ENCODE results near the gene EIF4G3. TPM values are rescaled to one million over a fixed set of nuclear protein-coding genes. Genes with fewer than 3 reads are reported as not detected.

The EIF4G3 gene
- total and polyA plus RNA-seq, 2 donors (not counting 1 experiment from before 2014, with no cell fraction given) = 53.5 to 67.0 TPM

DNA sequence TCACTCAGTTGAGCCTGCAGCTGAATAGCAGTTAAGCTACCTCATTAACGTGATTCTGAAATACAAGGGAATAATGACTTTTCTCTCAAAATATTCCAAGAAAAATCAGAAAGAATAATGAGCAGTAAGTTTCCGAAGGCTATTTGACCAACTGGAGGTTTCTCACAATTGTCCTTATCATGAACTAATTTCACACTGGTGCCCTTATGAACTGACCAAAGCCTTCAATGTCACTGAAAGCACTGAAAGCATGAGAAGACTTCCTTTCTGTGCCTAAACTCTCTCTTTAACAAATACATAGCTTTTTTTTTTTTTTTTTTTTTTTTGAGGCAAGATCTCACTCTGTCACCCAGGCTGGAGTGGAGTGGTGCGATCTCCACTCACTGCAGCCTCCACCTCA lies 18.8 kb downstream of the EIF4G3 start:
- Histone ChIP-seq H3K36me3 (ENCODE audit: control insufficient read depth, insufficient read depth, low read length) (peaks cover 2% of the 10 kb centered on the region), H3K4me2 (ENCODE audit: extremely low read depth, insufficient read depth, low read length) (no peak overlapping the region), H3K79me2 (ENCODE audit: control insufficient read depth, insufficient read depth, low read length) (peaks cover 66% of the 10 kb centered on the region), H4K20me1 (ENCODE audit: control insufficient read depth, extremely low read depth, insufficient read depth, low read length) (no peaks in the 10 kb centered on the region), H3K4me3 (replicated peaks in 1 of 4; ENCODE audit: control extremely low read depth in 1 of 4, insufficient read depth in 1 of 4, low read depth in 3 of 4, low read length in 4 of 4) (no peak overlapping the region), H3K4me1 (ENCODE audit: control insufficient read depth, extremely low read depth, insufficient read depth, low read length) (peaks cover 4% of the 10 kb centered on the region), H3K27me3 (ENCODE audit: control insufficient read depth, insufficient read depth, low read length) (no peaks in the 10 kb centered on the region), H3K27ac (ENCODE audit: insufficient read depth, low read length) (no peak overlapping the region), H3K9ac (ENCODE audit: insufficient read depth, low read length) (no peak overlapping the region), H2AFZ (ENCODE audit: low read length) (no peak overlapping the region), H3K9me3 (ENCODE audit: control insufficient read depth, insufficient read depth, low read depth, low read length) (no peaks in the 10 kb centered on the region)
- DNase-seq (ENCODE audit: low read depth in 2 of 2) = no peak
- TF ChIP-seq CTCF (conservative IDR thresholded peaks at IDR 0.05 in 1 of 2, IDR thresholded peaks at IDR 0.05 in 1 of 2; ENCODE audit: low read depth in 1 of 2, low read length in 2 of 2) (no peak), EZH2 (IDR thresholded peaks at IDR 0.05; ENCODE audit: low read length, missing control alignments) (no peak)

GRCh38 chr1:21157054-21157453 lies 19.6 kb downstream of the EIF4G3 start:
- Histone ChIP-seq H4K20me1 (ENCODE audit: control insufficient read depth, extremely low read depth, insufficient read depth, low read length) (no peaks in the 10 kb centered on the region), H3K27me3 (ENCODE audit: control insufficient read depth, insufficient read depth, low read length) (no peaks in the 10 kb centered on the region), H3K9ac (ENCODE audit: insufficient read depth, low read length) (no peak overlapping the region), H3K9me3 (ENCODE audit: control insufficient read depth, insufficient read depth, low read depth, low read length) (no peaks in the 10 kb centered on the region), H3K4me3 (replicated peaks in 1 of 4; ENCODE audit: control extremely low read depth in 1 of 4, insufficient read depth in 1 of 4, low read depth in 3 of 4, low read length in 4 of 4) (no peak overlapping the region), H3K4me1 (ENCODE audit: control insufficient read depth, extremely low read depth, insufficient read depth, low read length) (peaks cover 8% of the 10 kb centered on the region), H2AFZ (ENCODE audit: low read length) (no peak overlapping the region), H3K4me2 (ENCODE audit: extremely low read depth, insufficient read depth, low read length) (no peak overlapping the region), H3K27ac (ENCODE audit: insufficient read depth, low read length) (no peak overlapping the region), H3K79me2 (ENCODE audit: control insufficient read depth, insufficient read depth, low read length) (peaks cover 67% of the 10 kb centered on the region), H3K36me3 (ENCODE audit: control insufficient read depth, insufficient read depth, low read length) (peaks cover 2% of the 10 kb centered on the region)
- DNase-seq (ENCODE audit: low read depth in 2 of 2) = no peak
- no peak for TF ChIP-seq EZH2 (IDR thresholded peaks at IDR 0.05; ENCODE audit: low read length, missing control alignments)
- no peak for TF ChIP-seq CTCF (conservative IDR thresholded peaks at IDR 0.05 in 1 of 2, IDR thresholded peaks at IDR 0.05 in 1 of 2; ENCODE audit: low read depth in 1 of 2, low read length in 2 of 2)

GRCh38 chr1:21156019-21156418 lies 20.7 kb downstream of the EIF4G3 start:
- Histone ChIP-seq H3K36me3 (ENCODE audit: control insufficient read depth, insufficient read depth, low read length) (peaks cover 2% of the 10 kb centered on the region), H3K79me2 (ENCODE audit: control insufficient read depth, insufficient read depth, low read length) (peaks cover 67% of the 10 kb centered on the region), H3K27me3 (ENCODE audit: control insufficient read depth, insufficient read depth, low read length) (no peaks in the 10 kb centered on the region), H3K4me1 (ENCODE audit: control insufficient read depth, extremely low read depth, insufficient read depth, low read length) (peaks cover 8% of the 10 kb centered on the region), H4K20me1 (ENCODE audit: control insufficient read depth, extremely low read depth, insufficient read depth, low read length) (no peaks in the 10 kb centered on the region), H3K9ac (ENCODE audit: insufficient read depth, low read length) (no peak overlapping the region), H3K27ac (ENCODE audit: insufficient read depth, low read length) (peak overlapping the region; percentile 4), H3K9me3 (ENCODE audit: control insufficient read depth, insufficient read depth, low read depth, low read length) (no peaks in the 10 kb centered on the region), H3K4me2 (ENCODE audit: extremely low read depth, insufficient read depth, low read length) (peak overlapping the region; percentile 27), H3K4me3 (replicated peaks in 1 of 4; ENCODE audit: control extremely low read depth in 1 of 4, insufficient read depth in 1 of 4, low read depth in 3 of 4, low read length in 4 of 4) (no peak overlapping the region), H2AFZ (ENCODE audit: low read length) (no peak overlapping the region)
- DNase-seq (ENCODE audit: low read depth in 2 of 2) = no peak
- TF ChIP-seq CTCF (conservative IDR thresholded peaks at IDR 0.05 in 1 of 2, IDR thresholded peaks at IDR 0.05 in 1 of 2; ENCODE audit: low read depth in 1 of 2, low read length in 2 of 2) = no peak
- no peak for TF ChIP-seq EZH2 (IDR thresholded peaks at IDR 0.05; ENCODE audit: low read length, missing control alignments)
